NCI-H2196 (cell line): ENCODE data around the gene USP15.
"Not testable (repeated sequence)": the region's sequence is repeated elsewhere in the genome, so short reads cannot be mapped to it uniquely, and the experiment has no call there.

ENCODE experiments used
- DNase-seq: peaks from one replicate; lab custom pipeline; 2025; ENCODE audit not compliant: unreplicated experiment; lab: John Stamatoyannopoulos, UW

The USP15 gene

GRCh38 chr12:62438098-62438692 lies 178.0 kb downstream of the USP15 start:
- DNase-seq, result peak; percentile 68

- no peak for DNase-seq
Measured at GRCh38 chr12:62446754-62447452, 186.7 kb downstream of the USP15 start.

GRCh38 chr12:62448436-62448835 lies 188.2 kb downstream of the USP15 start:
- DNase-seq, result no peak

- DNase-seq, result not testable (repeated sequence)
Measured at GRCh38 chr12:62455429-62455828, 195.2 kb downstream of the USP15 start.

GRCh38 chr12:62458626-62459025 lies 198.4 kb downstream of the USP15 start:
- DNase-seq, result no peak

- DNase-seq, result no peak
Measured at GRCh38 chr12:62459976-62460375, 199.8 kb downstream of the USP15 start.

GRCh38 chr12:62461171-62461837 lies 201.1 kb downstream of the USP15 start:
- not testable (repeated sequence) for DNase-seq

- DNase-seq, result not testable (repeated sequence)
Measured at GRCh38 chr12:62463252-62463651, 203.0 kb downstream of the USP15 start.
